HG03064 (cell line): ENCODE results near the gene VSTM4.
A peak's percentile ranks its signal among the peaks of the same experiment; 100 is the strongest.

Source experiments
- ATAC-seq: cut with Tn5 transposase; IDR thresholded peaks from one replicate; pipeline ENCODE4 v1.9.1; 2021; ENCODE audit warnings: low read depth; ENCODE audit not compliant: unreplicated experiment

Gene VSTM4

DNA sequence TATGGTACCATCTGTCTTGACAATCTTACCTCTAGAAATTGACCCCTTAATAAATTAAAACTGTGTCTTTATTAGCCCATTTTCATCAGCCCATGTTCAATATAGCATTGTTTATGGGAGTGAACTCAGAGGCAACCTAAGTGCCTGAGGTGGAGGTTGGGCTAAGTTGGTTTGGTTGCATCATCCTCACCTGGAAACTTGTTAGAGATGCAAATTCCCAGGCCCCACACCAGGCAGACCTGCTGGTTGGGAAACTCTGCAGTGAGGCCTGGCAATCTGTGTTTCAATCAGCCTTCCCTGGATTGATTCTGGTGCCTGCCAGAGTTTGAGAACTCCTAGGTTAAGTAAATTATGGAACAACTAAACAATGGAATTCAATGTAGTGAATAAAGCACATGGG is 27.9 kb upstream of the VSTM4 start:
- ATAC-seq: no peak

DNA sequence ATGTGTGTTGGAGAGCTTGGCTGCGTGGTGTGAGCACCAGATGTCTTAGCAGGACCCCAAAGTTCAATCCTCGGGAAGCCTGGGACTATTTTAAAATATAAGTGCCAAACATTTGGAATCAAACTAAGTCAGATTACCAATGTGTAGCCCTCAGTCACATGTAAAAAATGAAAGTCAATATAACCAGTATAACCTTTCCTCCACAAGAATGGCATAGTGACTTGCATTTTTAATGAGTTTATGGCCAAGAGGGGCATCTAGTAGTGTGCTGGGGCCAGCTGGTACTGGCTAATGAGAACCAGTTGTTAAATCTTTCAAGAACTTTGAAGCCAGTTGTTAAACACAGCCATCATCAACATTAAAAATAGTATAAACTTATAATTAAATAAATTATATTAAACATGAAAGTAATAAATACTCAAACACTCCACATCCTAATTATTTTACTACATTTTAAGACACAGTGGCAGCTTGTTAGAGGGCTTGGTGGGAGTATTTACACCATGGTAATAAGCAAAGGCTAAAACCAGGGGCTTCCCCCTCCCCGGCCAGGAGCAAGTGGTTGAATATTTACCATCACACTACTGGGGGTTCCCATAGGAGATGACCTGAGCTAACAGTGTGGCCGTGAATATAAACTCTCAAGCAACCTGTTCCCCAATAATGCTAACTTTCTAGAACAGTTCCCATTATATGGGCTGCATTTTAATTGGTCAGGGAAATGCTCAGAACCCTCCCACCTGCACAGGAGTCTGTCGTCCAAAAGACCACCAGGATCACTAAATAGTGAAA is 26.4 kb upstream of the VSTM4 start:
- peak; percentile 84 for ATAC-seq

- no peak for ATAC-seq
These were observed 25.2 kb upstream of the VSTM4 start for GRCh38 chr10:49140304-49141177.

DNA sequence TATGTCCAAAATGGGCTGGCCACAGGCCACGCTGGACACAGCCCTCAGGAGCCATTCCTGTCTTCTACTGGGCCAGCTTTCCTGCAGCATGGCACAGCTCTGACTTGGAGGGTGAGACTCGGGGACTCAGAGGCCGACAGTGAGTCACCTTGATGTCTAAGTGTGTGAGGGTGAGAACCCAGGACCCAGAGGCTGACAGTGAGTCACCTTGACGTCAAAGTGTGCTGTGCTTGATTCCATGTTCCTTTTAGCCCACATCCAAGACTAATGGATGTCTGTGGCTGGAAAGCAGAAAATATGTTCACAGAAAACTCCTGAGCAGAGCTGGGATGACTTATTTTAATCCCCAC is 24.5 kb upstream of the VSTM4 start:
- ATAC-seq: no peak

DNA sequence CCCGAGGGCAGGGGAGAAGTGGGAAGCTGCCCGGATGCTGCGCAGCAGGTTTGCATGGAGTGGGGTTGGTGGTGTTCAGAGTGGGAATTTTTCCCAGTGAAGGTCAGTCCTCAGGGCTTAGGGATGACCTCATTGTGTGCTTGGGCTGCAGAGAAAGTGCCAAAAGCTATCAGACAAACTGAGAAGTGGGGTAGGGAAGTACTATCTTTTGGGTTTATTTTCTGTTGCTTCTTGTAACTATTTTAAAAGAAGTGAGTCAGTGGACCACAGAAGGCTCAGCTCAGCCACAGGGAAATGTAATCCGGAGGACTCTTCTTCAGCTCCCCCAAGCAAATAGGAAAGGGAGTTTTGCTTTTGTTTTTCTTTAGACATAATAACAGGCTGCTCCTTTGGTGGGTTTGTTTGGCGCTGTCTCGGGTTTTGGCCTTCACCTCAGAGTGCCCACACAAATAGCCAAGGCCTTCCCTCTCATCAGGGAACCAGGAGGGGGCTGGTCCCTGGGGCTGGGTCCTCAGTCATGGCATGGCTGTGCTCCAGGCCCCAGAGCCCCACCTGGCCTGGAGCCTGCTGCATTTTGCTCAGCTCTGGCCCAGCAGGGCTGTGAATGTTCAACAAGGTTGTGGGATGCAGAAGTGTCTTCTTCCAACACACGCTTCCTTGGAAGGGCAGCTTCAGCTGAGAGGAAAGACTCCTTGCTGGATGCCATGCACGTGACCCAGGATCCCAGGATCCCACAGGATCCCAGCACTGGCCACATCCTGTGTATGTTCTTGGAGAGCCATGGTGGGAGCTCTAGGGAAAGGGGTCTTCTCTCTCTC is 23.9 kb upstream of the VSTM4 start:
- no peak for ATAC-seq

- no peak for ATAC-seq
These were observed 23.1 kb upstream of the VSTM4 start for GRCh38 chr10:49138361-49138891.

GRCh38 chr10:49136525-49136924 is 21.2 kb upstream of the VSTM4 start:
- ATAC-seq: no peak

DNA sequence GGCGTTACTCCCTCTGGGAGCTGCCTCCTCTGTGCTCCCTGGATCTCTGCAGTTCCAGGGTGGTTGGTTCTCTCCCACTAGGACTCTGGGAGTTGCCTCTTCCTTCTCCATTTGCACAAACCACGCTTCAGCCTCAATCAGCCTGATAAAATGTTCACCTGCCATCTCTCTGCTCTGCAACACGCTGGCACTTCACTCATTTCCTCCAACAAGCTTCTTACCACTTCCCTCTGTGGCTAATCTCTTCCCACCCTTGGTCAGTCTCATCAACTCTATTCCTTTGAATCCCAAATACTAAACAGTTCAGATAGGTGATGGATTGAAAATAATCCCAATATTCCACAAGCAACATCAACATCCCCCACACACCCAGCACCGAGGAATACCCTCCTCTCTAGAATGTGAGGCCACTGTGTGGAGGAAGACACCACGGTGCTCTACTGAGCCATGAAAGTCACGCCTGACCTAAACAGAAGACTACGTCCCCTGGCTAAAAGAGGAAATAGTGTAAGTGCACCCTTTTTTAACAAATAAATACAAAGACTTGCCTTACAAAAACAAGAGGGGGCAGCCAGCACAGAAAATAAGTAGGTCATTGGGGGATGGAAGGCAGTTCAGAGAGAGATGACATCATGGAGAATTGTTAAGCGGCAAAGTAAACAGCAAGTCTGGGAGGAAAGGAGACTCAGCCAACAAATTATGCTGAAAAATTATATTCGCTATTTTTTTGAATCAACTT is 20.4 kb upstream of the VSTM4 start:
- no peak for ATAC-seq

GRCh38 chr10:49134327-49134726 is 19.0 kb upstream of the VSTM4 start:
- ATAC-seq: no peak

GRCh38 chr10:49133706-49134248 is 18.5 kb upstream of the VSTM4 start, which contains the start of gene FAM170B:
Gene FAM170B, minus strand, starts transcription at chr10:49134021. Its CDS starts 103 bp downstream, at chr10:49133918.
- no peak for ATAC-seq

DNA sequence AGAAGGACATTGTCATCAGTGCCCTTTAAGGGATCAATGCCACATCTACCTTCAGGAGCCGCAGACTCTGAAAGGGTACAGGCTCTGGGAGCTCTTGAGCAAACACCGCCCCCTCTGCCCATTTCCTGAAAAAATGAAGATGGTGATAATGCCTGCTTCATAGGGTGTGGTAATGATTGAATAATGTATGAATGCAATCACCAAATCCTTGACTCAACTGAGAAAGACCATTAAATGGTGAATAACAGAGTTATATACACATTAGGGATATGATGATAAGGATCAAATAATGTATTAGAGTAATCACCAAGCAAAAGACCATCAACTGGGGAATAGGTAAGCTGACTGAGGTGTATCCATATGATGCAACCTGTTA is 17.0 kb upstream of the VSTM4 start:
- no peak for ATAC-seq

- no peak for ATAC-seq
These were observed 16.4 kb upstream of the VSTM4 start for GRCh38 chr10:49131507-49132361.

DNA sequence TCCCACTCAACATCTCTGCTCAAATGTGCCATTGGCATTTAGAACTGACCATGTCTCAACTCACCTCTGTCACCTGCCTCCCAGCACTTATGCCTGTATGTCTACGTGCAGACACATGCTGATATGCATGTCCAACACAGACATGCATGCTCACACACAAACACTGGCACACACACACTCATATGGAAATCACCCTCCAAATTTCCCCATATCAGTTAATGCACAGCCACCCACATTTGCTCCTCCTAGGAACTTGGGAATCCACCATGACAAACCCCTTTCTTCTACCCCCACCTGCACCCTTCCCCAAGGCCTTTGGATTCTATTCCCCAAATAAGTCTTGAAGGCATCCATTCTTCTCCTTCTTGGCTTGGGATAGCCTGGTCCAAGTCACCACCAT is 14.1 kb upstream of the VSTM4 start:
- no peak for ATAC-seq

- ATAC-seq: no peak
These were observed 13.5 kb upstream of the VSTM4 start for GRCh38 chr10:49128854-49129253.

- no peak for ATAC-seq
These were observed 8.9 kb upstream of the VSTM4 start for GRCh38 chr10:49123981-49124950.

DNA sequence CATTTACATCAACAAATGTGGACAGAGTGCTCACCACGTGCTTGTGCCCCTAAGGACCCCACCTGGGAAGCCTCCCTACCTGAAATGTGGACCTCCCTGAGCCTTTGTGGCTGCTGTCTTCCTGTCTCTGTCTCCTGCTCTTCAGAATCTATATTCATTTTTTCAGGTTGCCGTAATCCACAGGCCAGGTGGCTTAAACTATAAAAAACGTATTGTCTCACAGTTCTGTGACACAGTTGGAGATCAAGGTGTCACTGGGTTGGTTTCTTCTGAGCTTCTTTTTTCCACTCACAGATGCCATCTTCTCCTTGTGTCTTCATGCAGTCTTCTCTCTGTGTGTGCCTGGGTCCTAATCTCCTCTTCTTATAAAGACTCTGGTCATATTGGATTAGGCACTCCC is 5.6 kb upstream of the VSTM4 start:
- no peak for ATAC-seq

- ATAC-seq: no peak
These were observed 4.4 kb upstream of the VSTM4 start for GRCh38 chr10:49119746-49120145.
